Measurements from ENCODE around the gene SCARB1. TPM values are rescaled to one million over a fixed set of nuclear protein-coding genes. Genes with fewer than 3 reads are reported as not detected.
"Not testable (repeated sequence)": the region's sequence is repeated elsewhere in the genome, so short reads cannot be mapped to it uniquely, and the experiment has no call there.

The SCARB1 gene
- total and polyA plus RNA-seq, 5 donors = 15.7 to 22.9 (median 18.5) TPM

GRCh38 chr12:124902916-124903315, 39.3 kb upstream of the SCARB1 start:
- Histone ChIP-seq H3K27me3 (ENCODE audit: control insufficient read depth, insufficient read depth) (no peaks in the 10 kb centered on the region), H3K27ac (ENCODE audit: low read length) (no peak overlapping the region), H3K9me3 (ENCODE audit: control insufficient read depth, low read length) (no peaks in the 10 kb centered on the region), H3K4me3 (ENCODE audit: low read length) (no peak overlapping the region), H3K4me1 (ENCODE audit: control insufficient read depth, insufficient read depth, low read length) (peaks cover 6% of the 10 kb centered on the region)
- intact Hi-C loops (cut with DNase I) = loop anchor here in 1 of 4 donors (10.0 kb wide), 2 partner anchors 118 to 868 kb away; no protein-coding TSS in a partner anchor
- DNase-seq (no peak), ATAC-seq (no peak)
- WGBS = 94% methylated on average over 6 of the region's 6 CpGs

- H3K27ac ChIP-seq (ENCODE audit: low read length) = no peak overlapping the region
- ATAC-seq = no peak
- 43% methylated on average over 3 of the region's 3 CpGs for WGBS
- intact Hi-C loops (cut with DNase I) = loop anchor here in 1 of 4 donors (10.0 kb wide), 2 partner anchors 116 to 866 kb away; no protein-coding TSS in a partner anchor
- no peak overlapping the region for H3K4me3 ChIP-seq (ENCODE audit: low read length)
- peaks cover 6% of the 10 kb centered on the region for H3K4me1 ChIP-seq (ENCODE audit: control insufficient read depth, insufficient read depth, low read length)
- DNase-seq = no peak
- H3K9me3 ChIP-seq (ENCODE audit: control insufficient read depth, low read length) = no peaks in the 10 kb centered on the region
- no peaks in the 10 kb centered on the region for H3K27me3 ChIP-seq (ENCODE audit: control insufficient read depth, insufficient read depth)
Observed at GRCh38 chr12:124901003-124901402, 37.3 kb upstream of the SCARB1 start.

GRCh38 chr12:124900345-124900795, 36.7 kb upstream of the SCARB1 start:
- ATAC-seq = not testable (repeated sequence)

GRCh38 chr12:124898923-124899294, 35.2 kb upstream of the SCARB1 start:
- 40% methylated on average over 5 of the region's 5 CpGs for WGBS
- ATAC-seq = no peak
- H3K4me3 ChIP-seq (ENCODE audit: low read length) = no peak overlapping the region
- no peaks in the 10 kb centered on the region for H3K4me1 ChIP-seq (ENCODE audit: control insufficient read depth, insufficient read depth, low read length)
- no peaks in the 10 kb centered on the region for H3K27me3 ChIP-seq (ENCODE audit: control insufficient read depth, insufficient read depth)
- intact Hi-C loops (cut with DNase I) = no loop called here
- no peak overlapping the region for H3K27ac ChIP-seq (ENCODE audit: low read length)
- no peaks in the 10 kb centered on the region for H3K9me3 ChIP-seq (ENCODE audit: control insufficient read depth, low read length)
- DNase-seq = no peak

More at GRCh38 chr12:124900345-124900795, 36.7 kb upstream of the SCARB1 start:
- H3K27ac ChIP-seq (ENCODE audit: low read length); H3K27me3 ChIP-seq (ENCODE audit: control insufficient read depth, insufficient read depth); H3K4me1 ChIP-seq (ENCODE audit: control insufficient read depth, insufficient read depth, low read length); H3K4me3 ChIP-seq (ENCODE audit: low read length); H3K9me3 ChIP-seq (ENCODE audit: control insufficient read depth, low read length); DNase-seq: not testable (repeated sequence)
- intact Hi-C loops (cut with DNase I) = loop anchor here in 1 of 4 donors (10.0 kb wide), 2 partner anchors 116 to 866 kb away; no protein-coding TSS in a partner anchor
- WGBS = 91% methylated on average over 8 of the region's 8 CpGs

- DNase-seq = peak; percentile 27 to 76 (median 63)
- ATAC-seq = peak; percentile 51 to 69
- 36% methylated on average over 18 of the region's 18 CpGs for WGBS
- H3K27ac ChIP-seq (ENCODE audit: low read length) = no peak overlapping the region
- no peaks in the 10 kb centered on the region for H3K27me3 ChIP-seq (ENCODE audit: control insufficient read depth, insufficient read depth)
- intact Hi-C loops (cut with DNase I) = no loop called here
- no peaks in the 10 kb centered on the region for H3K9me3 ChIP-seq (ENCODE audit: control insufficient read depth, low read length)
- no peak overlapping the region for H3K4me3 ChIP-seq (ENCODE audit: low read length)
- no peaks in the 10 kb centered on the region for H3K4me1 ChIP-seq (ENCODE audit: control insufficient read depth, insufficient read depth, low read length)
Observed at GRCh38 chr12:124898200-124898922, 34.7 kb upstream of the SCARB1 start.

- H3K27ac ChIP-seq (ENCODE audit: low read length) = no peak overlapping the region
- DNase-seq (no peak), ATAC-seq (no peak)
- 88% methylated on average over 5 of the region's 5 CpGs for WGBS
- H3K27me3 ChIP-seq (ENCODE audit: control insufficient read depth, insufficient read depth) = no peaks in the 10 kb centered on the region
- H3K4me1 ChIP-seq (ENCODE audit: control insufficient read depth, insufficient read depth, low read length) = no peaks in the 10 kb centered on the region
- no peak overlapping the region for H3K4me3 ChIP-seq (ENCODE audit: low read length)
- intact Hi-C loops (cut with DNase I) = no loop called here
- no peaks in the 10 kb centered on the region for H3K9me3 ChIP-seq (ENCODE audit: control insufficient read depth, low read length)
Observed at GRCh38 chr12:124896461-124896860, 32.8 kb upstream of the SCARB1 start.

GRCh38 chr12:124893792-124894516, 30.3 kb upstream of the SCARB1 start:
- no peaks in the 10 kb centered on the region for H3K27me3 ChIP-seq (ENCODE audit: control insufficient read depth, insufficient read depth)
- DNase-seq (no peak), ATAC-seq (no peak)
- H3K4me1 ChIP-seq (ENCODE audit: control insufficient read depth, insufficient read depth, low read length) = no peaks in the 10 kb centered on the region
- no peaks in the 10 kb centered on the region for H3K9me3 ChIP-seq (ENCODE audit: control insufficient read depth, low read length)
- H3K27ac ChIP-seq (ENCODE audit: low read length) = no peak overlapping the region
- intact Hi-C loops (cut with DNase I) = no loop called here
- WGBS = 95% methylated on average over 9 of the region's 9 CpGs
- no peak overlapping the region for H3K4me3 ChIP-seq (ENCODE audit: low read length)

GRCh38 chr12:124888260-124888659, 24.6 kb upstream of the SCARB1 start:
- no peaks in the 10 kb centered on the region for H3K27me3 ChIP-seq (ENCODE audit: control insufficient read depth, insufficient read depth)
- H3K4me1 ChIP-seq (ENCODE audit: control insufficient read depth, insufficient read depth, low read length) = no peaks in the 10 kb centered on the region

GRCh38 chr12:124887766-124888165, 24.1 kb upstream of the SCARB1 start:
- H3K4me1 ChIP-seq (ENCODE audit: control insufficient read depth, insufficient read depth, low read length); H3K9me3 ChIP-seq (ENCODE audit: control insufficient read depth, low read length); ATAC-seq; DNase-seq; H3K4me3 ChIP-seq (ENCODE audit: low read length); intact Hi-C loops (cut with DNase I); H3K27ac ChIP-seq (ENCODE audit: low read length); H3K27me3 ChIP-seq (ENCODE audit: control insufficient read depth, insufficient read depth): not testable (repeated sequence)
- 94% methylated on average over 9 of the region's 9 CpGs for WGBS

More at GRCh38 chr12:124888260-124888659, 24.6 kb upstream of the SCARB1 start:
- Histone ChIP-seq H3K27ac (ENCODE audit: low read length) (no peak overlapping the region), H3K4me3 (ENCODE audit: low read length) (no peak overlapping the region), H3K9me3 (ENCODE audit: control insufficient read depth, low read length) (no peaks in the 10 kb centered on the region)
- DNase-seq (peak in 1 of 3 donors; percentile 59), ATAC-seq (no peak)
- intact Hi-C loops (cut with DNase I) = no loop called here
- 54% methylated on average over 2 of the region's 2 CpGs for WGBS

GRCh38 chr12:124884587-124885438, 21.1 kb upstream of the SCARB1 start:
- 66% methylated on average over 15 of the region's 15 CpGs for WGBS
- no peak overlapping the region for H3K4me3 ChIP-seq (ENCODE audit: low read length)
- H3K9me3 ChIP-seq (ENCODE audit: control insufficient read depth, low read length) = no peaks in the 10 kb centered on the region
- H3K4me1 ChIP-seq (ENCODE audit: control insufficient read depth, insufficient read depth, low read length) = no peaks in the 10 kb centered on the region
- no peak for ATAC-seq
- H3K27ac ChIP-seq (ENCODE audit: low read length) = no peak overlapping the region
- H3K27me3 ChIP-seq (ENCODE audit: control insufficient read depth, insufficient read depth) = no peaks in the 10 kb centered on the region
- intact Hi-C loops (cut with DNase I) = no loop called here
- DNase-seq = peak in 1 of 3 donors; percentile 42

All from right cardiac atrium (tissue), 5 donors.